AG04449 (cell line): Measurements from ENCODE around the gene VPS33B.

Experiments used
- CTCF ChIA-PET: fragments of 350-600 bp; formaldehyde crosslinking; extraction: SDS; loops from one replicate; lab custom pipeline; 2021; ENCODE audit warnings: antibody characterized with exemption; lab: Yijun Ruan, JAX
- POLR2A ChIA-PET: fragments of 400-600, 350-600 bp; formaldehyde crosslinking; extraction: SDS; loops from one replicate; lab custom pipeline; 2020; ENCODE audit warnings: antibody characterized with exemption, inconsistent platforms; lab: Yijun Ruan, JAX
- DNase-seq: peaks from one replicate; pipeline ENCODE4 v3.0.0-alpha.2; 2010; ENCODE audit warnings: low read depth, low spot score
- H3K4me3 ChIP-seq: 2 replicates; pipeline ENCODE4 v1.5.1; 2011; ENCODE audit warnings: low read depth, mild to moderate bottlenecking, control low read depth, low read length
- TF ChIP-seq, protein P1 (sequence below): IDR thresholded peaks from one replicate; pipeline ENCODE4 v1.5.1; 2011; ENCODE audit warnings: mild to moderate bottlenecking, moderate library complexity, low read length, control low read depth, inconsistent platforms; ENCODE audit not compliant: insufficient read depth; ENCODE audit errors: missing control alignments

The VPS33B gene

DNA sequence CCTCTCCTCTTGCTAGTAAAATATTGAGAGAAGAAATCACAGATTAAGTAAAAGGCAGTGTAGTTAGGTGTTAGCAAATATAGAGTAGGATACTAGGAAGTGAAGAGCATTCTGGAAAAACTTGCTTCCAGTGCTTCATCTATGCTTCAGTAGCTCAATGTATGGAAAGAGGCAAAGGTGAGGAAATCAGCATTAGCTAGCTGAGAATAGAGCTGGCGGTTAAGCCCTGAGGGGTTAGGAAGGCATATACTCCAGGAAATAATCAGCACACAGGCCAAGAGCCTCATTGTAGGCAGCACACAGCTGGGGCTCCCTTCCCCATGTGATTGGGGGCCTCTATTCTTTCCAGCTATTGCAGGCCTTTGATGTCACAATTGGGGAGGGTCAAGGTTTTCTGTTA is 54.0 kb downstream of the VPS33B start:
- no peak for DNase-seq
- H3K4me3 ChIP-seq: no peak overlapping the region
- TF ChIP-seq, protein P1, sequence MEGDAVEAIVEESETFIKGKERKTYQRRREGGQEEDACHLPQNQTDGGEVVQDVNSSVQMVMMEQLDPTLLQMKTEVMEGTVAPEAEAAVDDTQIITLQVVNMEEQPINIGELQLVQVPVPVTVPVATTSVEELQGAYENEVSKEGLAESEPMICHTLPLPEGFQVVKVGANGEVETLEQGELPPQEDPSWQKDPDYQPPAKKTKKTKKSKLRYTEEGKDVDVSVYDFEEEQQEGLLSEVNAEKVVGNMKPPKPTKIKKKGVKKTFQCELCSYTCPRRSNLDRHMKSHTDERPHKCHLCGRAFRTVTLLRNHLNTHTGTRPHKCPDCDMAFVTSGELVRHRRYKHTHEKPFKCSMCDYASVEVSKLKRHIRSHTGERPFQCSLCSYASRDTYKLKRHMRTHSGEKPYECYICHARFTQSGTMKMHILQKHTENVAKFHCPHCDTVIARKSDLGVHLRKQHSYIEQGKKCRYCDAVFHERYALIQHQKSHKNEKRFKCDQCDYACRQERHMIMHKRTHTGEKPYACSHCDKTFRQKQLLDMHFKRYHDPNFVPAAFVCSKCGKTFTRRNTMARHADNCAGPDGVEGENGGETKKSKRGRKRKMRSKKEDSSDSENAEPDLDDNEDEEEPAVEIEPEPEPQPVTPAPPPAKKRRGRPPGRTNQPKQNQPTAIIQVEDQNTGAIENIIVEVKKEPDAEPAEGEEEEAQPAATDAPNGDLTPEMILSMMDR: no peak
- CTCF ChIA-PET: interaction anchor here (1.1 to 6.7 kb wide), 2 partner anchors 11 to 82 kb away, joined by 5 to 101 read pairs; partner anchors contain the start of gene RCCD1
- POLR2A ChIA-PET: no interaction called here

DNA sequence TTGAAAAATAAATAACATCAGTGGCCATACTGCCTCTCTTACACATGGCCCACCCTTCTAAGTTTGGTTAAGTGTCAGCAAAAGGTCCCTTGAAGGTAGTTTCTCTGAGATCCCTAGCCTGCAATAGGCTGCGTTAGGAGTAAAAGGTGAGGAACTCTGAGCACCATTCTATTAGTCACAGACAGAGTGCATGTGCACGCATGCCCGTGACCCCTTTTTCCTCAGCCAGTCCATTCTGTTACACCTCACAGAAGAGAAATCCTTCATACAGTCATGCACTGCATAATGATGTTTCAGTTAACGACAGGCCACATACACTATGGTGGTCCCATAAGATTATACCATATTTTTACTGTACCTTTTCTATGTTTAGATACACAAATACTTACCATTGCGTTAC is 55.2 kb downstream of the VPS33B start:
- CTCF ChIA-PET: interaction anchor here (0.8 to 6.7 kb wide), 4 partner anchors 10 to 82 kb away, joined by 3 to 101 read pairs (median 4); partner anchors contain the start of genes RCCD1 and UNC45A
- DNase-seq: no peak

DNA sequence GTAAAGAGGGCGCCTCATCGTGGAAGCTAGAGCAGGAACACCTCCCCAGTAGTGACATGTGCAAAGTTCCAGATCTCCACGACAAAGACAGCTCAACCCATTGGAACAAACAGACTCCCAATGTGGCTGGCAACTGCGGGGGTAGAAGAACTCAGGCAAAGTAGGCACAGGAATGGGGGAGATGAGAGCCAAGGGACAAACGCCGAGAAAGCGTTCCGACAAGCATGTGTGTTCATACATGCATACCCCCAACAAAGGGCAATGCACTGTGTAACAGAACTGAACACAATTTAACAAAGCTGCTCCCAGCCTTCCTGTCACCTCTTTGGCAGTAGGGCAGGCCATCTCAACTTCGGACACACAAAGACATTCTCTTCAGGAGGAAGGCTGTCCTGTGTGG is 56.1 kb downstream of the VPS33B start:
- TF ChIP-seq, protein P1: no peak
- POLR2A ChIA-PET: no interaction called here
- no peak overlapping the region for H3K4me3 ChIP-seq
- CTCF ChIA-PET: interaction anchor here (0.7 to 6.7 kb wide), 3 partner anchors 9 to 85 kb away, joined by 3 to 101 read pairs (median 5); partner anchors contain the start of gene RCCD1
- DNase-seq: no peak

More for the DNA sequence above, 55.2 kb downstream of the VPS33B start:
- POLR2A ChIA-PET: no interaction called here
- no peak overlapping the region for H3K4me3 ChIP-seq
- TF ChIP-seq, protein P1: no peak

DNA sequence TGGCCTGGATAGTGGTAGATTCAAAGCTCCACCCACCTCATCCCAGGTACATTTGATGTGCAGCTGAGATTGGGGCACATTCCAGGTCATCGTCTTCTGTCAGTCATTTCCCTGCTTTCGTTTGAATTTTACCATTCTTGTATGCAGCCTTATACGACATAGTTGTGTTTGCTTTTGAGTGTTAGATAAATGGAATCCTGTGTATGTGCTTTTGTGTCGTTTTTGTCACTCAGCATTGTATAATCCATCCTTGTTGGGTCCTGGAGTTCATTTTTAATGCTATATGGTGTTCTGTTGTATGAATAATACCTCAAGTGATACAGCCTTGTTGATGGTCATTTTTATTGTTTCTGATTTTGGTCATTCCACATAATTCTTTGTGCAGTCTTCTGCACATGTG is 60.4 kb downstream of the VPS33B start:
- ChIA-PET POLR2A (no interaction called here), CTCF (interaction anchor here (1.4 to 11.5 kb wide), 3 partner anchors 18 to 310 kb away, joined by 5 to 193 read pairs (median 169); no protein-coding TSS in a partner anchor)
- TF ChIP-seq, protein P1: no peak
- DNase-seq: no peak
- no peak overlapping the region for H3K4me3 ChIP-seq

- DNase-seq: no peak
- ChIA-PET POLR2A (no interaction called here), CTCF (interaction anchor here (6.9 to 21.6 kb wide), 4 partner anchors 8 to 89 kb away, joined by 101 to 479 read pairs (median 181); partner anchors contain the start of genes HDDC3 and UNC45A)
- no peak overlapping the region for H3K4me3 ChIP-seq
- TF ChIP-seq, protein P1: no peak
Observed at GRCh38 chr15:90960298-90961091, 61.9 kb downstream of the VPS33B start.

DNA sequence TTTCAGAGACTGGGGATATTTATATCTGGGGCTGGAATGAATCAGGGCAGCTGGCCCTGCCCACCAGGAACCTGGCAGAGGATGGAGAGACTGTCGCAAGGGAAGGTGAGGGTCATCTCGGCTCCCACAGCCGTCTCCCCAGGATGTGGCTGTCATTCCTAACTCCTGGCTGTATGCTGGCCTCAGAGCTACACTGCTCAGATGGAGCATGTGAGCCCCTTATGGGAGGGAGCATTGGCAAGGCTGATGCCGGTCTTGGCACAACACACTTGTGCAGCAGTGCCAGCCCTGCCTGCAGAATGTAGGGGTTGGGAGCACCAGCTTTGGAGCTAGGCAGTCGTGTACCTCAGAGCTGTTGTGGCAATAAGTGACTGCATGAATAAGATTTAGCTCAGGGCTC is 62.5 kb downstream of the VPS33B start:
- DNase-seq: no peak
- POLR2A ChIA-PET: no interaction called here
- TF ChIP-seq, protein P1: no peak
- no peak overlapping the region for H3K4me3 ChIP-seq
- CTCF ChIA-PET: interaction anchor here (6.9 to 21.6 kb wide), 4 partner anchors 9 to 89 kb away, joined by 101 to 479 read pairs (median 181); partner anchors contain the start of genes HDDC3 and UNC45A
